GM08714 (cell line): ENCODE data around the gene SFT2D2.
"Not testable (repeated sequence)": the region's sequence is repeated elsewhere in the genome, so short reads cannot be mapped to it uniquely, and the experiment has no call there.

Experiments
- H3K4me3 ChIP-seq: fragments of 200-500 bp; sonication (Bioruptor generic); 2 replicates; pipeline ENCODE4 v1.5.1; 2014; ENCODE audit warnings: mild to moderate bottlenecking, low read length, inconsistent platforms
- ZNF274 ChIP-seq: IDR thresholded peaks from 2 replicates; pipeline ENCODE4 v1.6.1; 2012; ENCODE audit warnings: mild to moderate bottlenecking, low read depth, low read length

Gene SFT2D2

GRCh38 chr1:168225476-168226190, at the start of gene SFT2D2:
Gene SFT2D2 (plus strand): TSS chr1:168226004. CDS start chr1:168226080, 76 bp downstream.
- H3K4me3 ChIP-seq: peak within 1 kb of the TSS; percentile 79
- no peak for TF ChIP-seq ZNF274

GRCh38 chr1:168178227-168178637, 47.6 kb upstream of the SFT2D2 start:
- no peak for TF ChIP-seq ZNF274
- peak overlapping the region; percentile 94; the same call in 1 of the 2 replicates for H3K4me3 ChIP-seq

- TF ChIP-seq ZNF274: no peak
- H3K4me3 ChIP-seq: peak within 1 kb of the TSS; percentile 94
Measured at GRCh38 chr1:168178638-168179437, 47.0 kb upstream of the SFT2D2 start, which contains the start of gene TIPRL. Gene TIPRL (plus strand): TSS chr1:168178962. CDS start chr1:168179078, 116 bp downstream.

DNA sequence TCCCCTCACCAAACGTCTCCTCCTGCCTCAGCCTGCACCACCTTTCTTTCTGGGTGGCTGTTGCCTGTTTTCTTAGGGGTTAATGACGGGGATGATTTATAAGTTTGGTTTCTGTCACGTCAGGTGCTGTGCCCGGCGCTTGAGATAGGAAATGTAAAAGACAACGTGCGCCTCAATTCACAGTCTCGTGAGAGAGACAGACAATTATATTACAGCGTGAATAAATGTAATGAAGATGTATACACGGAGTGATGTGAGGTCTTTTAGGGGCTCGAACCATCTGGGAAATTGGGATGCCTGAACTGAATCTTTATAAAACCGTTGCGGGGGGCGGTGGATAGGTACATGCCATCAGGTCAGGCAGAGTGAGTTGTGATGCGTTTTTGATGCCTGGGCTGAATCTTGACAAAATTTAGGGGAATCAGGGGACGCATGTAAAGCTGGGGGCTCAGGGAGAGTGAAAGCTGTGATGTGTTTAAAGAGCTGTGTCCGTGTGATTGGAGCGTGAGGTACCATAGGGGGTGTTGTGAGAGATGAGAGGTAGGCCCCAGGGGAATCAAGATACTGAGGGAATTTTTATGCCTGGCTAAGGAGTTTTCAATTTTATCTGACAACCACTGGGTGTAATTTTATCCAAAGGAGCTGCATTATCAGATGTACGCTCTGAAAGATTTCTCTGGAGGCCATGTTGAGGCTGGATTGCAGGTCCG, 46.2 kb upstream of the SFT2D2 start:
- TF ChIP-seq ZNF274: no peak
- peak overlapping the region; percentile 94 for H3K4me3 ChIP-seq

- H3K4me3 ChIP-seq: peak overlapping the region; percentile 94
- TF ChIP-seq ZNF274: no peak
Measured at GRCh38 chr1:168180148-168180524, 45.7 kb upstream of the SFT2D2 start.

DNA sequence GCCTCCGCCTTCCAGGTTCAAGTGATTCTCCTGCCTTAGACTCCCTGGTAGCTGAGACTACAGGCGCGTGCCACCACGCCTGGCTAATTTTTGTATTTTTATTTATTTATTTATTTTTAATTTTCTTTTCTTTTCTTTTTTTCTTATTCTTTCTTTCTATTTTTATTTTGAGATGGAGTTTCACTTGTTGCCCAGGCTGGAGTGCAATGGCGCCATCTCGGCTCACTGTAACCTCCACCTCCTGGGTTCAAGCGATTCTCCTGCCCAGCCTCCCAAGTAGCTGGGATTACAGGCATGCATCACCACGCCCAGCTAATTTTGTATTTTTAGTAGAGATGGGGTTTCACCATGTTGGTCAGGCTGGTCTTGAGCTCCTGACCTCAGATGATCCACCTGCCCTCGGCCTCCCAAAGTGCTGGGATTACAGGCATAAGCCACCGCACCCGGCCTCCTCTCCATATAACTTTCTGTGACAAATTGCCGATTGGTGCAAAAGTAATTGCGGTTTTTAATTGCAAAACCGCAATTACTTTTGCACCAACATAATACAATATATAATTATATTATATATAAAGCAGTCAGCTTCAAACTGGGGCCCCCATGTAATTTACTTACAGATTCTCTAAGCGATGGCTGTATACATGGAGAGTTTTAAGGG, 44.6 kb upstream of the SFT2D2 start:
- H3K4me3 ChIP-seq: not testable (repeated sequence)

GRCh38 chr1:168187177-168187576, 38.6 kb upstream of the SFT2D2 start:
- TF ChIP-seq ZNF274: no peak
- no peak overlapping the region for H3K4me3 ChIP-seq

DNA sequence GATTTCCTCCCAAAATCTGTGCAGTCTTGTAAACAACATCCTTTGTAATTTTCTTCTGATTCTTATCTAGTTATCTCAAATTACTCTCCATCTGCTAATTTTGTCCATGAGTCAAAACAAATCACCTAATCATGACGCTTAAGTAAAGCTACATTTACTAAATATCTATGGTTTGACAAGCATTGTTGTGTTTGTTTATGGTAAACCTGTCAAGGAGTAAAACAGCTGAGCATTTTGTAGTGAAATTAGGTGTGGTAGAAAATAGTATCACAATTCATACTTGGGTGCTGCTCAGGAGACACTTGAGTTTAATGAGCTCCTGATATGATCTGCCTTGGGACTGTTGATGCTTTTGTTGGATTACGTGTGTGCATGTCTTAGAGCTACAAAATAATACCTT, 35.4 kb upstream of the SFT2D2 start:
- no peak for TF ChIP-seq ZNF274
- no peak overlapping the region for H3K4me3 ChIP-seq

GRCh38 chr1:168195199-168196135, 30.3 kb upstream of the SFT2D2 start:
- no peak overlapping the region for H3K4me3 ChIP-seq
- no peak for TF ChIP-seq ZNF274

- TF ChIP-seq ZNF274: no peak
- no peak overlapping the region for H3K4me3 ChIP-seq
Measured at GRCh38 chr1:168199056-168199455, 26.7 kb upstream of the SFT2D2 start.

DNA sequence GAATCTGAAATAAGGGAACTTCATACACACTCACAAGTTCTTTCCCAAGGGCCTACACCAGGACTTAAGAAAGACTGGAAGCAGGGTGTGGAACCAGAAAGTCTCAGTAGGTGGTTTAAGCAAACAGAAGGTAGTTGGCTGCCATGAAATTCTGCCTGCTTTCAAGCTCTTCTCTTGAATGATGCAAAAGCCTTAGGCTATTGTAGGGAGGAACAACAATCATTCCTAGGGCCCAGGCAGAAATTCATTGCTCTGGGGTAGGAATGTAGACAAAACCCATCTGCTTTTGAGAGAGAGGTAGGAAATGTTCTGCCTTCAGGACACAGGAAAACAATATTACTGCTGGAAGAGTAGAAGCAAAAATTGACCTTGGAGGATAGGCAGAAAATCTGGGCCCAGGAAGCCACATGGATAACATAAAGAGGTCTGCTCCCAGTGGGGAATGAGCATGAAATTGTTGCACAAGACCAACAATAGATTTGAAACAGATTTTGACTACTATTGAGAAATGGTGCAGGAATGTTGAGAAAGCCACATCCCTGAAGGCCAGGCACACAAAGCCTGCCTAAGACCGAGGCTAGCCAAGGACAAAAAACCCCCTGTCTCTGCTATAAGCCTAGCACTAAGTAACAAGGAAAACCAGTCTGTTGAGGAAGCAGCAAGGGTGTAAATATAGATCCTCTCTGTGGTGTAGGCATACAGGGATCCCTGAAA, 22.7 kb upstream of the SFT2D2 start:
- H3K4me3 ChIP-seq: no peak overlapping the region
- no peak for TF ChIP-seq ZNF274

DNA sequence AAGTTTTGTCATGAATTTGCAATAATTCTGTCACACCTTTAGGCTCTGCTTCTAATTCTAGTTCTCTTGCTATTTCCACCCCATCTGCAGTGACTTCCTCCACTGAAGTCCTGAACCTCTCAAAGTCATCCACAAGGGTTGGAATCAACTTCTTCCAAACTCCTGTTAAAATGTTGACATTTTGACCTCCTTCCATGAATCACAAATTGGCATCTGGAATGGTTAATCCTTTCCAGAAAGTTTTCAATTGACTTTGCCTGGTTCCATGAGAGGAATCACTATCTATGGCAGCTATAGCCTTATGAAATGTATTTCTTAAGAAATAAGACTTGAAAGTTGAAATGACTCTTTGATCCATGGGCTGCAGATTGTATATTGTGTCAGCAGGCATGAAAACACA, 19.7 kb upstream of the SFT2D2 start:
- no peak for TF ChIP-seq ZNF274

DNA sequence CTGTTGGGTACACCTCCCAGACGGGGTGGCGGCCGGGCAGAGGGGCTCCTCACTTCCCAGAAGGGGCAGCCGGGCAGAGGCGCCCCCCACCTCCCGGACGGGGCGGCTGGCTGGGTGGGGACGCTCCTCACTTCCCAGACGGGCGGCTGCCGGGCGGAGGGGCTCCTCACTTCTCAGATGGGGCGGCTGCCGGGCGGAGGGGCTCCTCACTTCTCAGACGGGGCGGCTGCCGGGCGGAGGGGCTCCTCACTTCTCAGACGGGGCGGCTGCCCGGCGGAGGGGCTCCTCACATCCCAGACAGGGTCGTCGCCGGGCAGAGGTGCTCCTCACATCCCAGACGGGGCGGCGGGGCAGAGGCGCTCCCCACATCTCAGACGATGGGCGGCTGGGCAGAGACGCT, 18.1 kb upstream of the SFT2D2 start:
- not testable (repeated sequence) for H3K4me3 ChIP-seq

More for the DNA sequence above, 19.7 kb upstream of the SFT2D2 start:
- H3K4me3 ChIP-seq: no peak overlapping the region
